A549 (cell line): ENCODE measurements around the gene RSF1. TPM values are rescaled to one million over a fixed set of nuclear protein-coding genes. Genes with fewer than 3 reads are reported as not detected.

Experiments
- ATAC-seq, 2 experiments: fragments of 200-7000 bp in 1 of 2; fragments of >200 bp in 1 of 2; cut with Nextera tagmentation in 1 of 2; cut with Tn5 transposase in 1 of 2; 3 replicates each; pipeline versions ENCODE4 v1.8.0 to v1.9.1; 2018 to 2020; ENCODE audit warnings: mild to moderate bottlenecking in 1 of 2, moderate library complexity in 1 of 2
- CTCF ChIA-PET: fragments of 300-600 bp; sonication (Branson Sonifier 250); formaldehyde crosslinking; extraction: SDS; loops from one replicate; lab custom pipeline; 2021; ENCODE audit warnings: antibody characterized with exemption, inconsistent platforms; lab: Yijun Ruan, JAX
- POLR2A ChIA-PET: fragments of 350-600 bp; formaldehyde crosslinking; extraction: SDS; loops from one replicate; lab custom pipeline; 2021; ENCODE audit warnings: antibody characterized with exemption, inconsistent platforms; lab: Yijun Ruan, JAX
- DNase-seq, 2 experiments: peaks; one replicate each; pipeline versions ENCODE4 v3.0.0 to v3.0.0-alpha.2; 2011 to 2016; ENCODE audit warnings: low read depth in 1 of 2, low spot score in 1 of 2
- FAIRE-seq: peaks from 2 replicates; lab custom pipeline; 2011; peaks lifted over from hg19 to GRCh38; lab: Jason Lieb, UNC
- H3K27ac ChIP-seq, 2 experiments: fragments of >200 bp; sonication (Bioruptor Twin); formaldehyde crosslinking; 3 replicates each; pipeline ENCODE4 v1.5.1; 2016 to 2017
- H3K4me1 ChIP-seq: fragments of >200 bp; sonication (Bioruptor Twin); formaldehyde crosslinking; 3 replicates; pipeline ENCODE4 v1.6.1; 2016
- H3K4me2 ChIP-seq: fragments of >200 bp; sonication (Bioruptor Twin); formaldehyde crosslinking; 3 replicates; pipeline ENCODE4 v1.6.1; 2016
- H3K4me3 ChIP-seq: fragments of >200 bp; sonication (Bioruptor Twin); formaldehyde crosslinking; 3 replicates; pipeline ENCODE4 v1.5.1; 2016
- H3K9me3 ChIP-seq: fragments of >200 bp; sonication (Bioruptor Twin); formaldehyde crosslinking; 3 replicates; pipeline ENCODE4 v1.6.1; 2016
- BCL3 ChIP-seq: fragments of >200 bp; sonication (Bioruptor Twin); formaldehyde crosslinking; IDR thresholded peaks from 3 replicates; pipeline ENCODE4 v1.6.1; 2016
- BHLHE40 ChIP-seq: IDR thresholded peaks from 2 replicates; pipeline ENCODE4 v1.6.1; 2012; ENCODE audit warnings: low read depth, low read length, inconsistent platforms
- CBX2 ChIP-seq: fragments of 200-600 bp; sonication (generic); IDR thresholded peaks from 2 replicates; pipeline ENCODE4 v1.6.1; 2016; ENCODE audit warnings: low read depth, mild to moderate bottlenecking, borderline replicate concordance
- CHD2 ChIP-seq: fragments of 150-350 bp; IDR thresholded peaks from 2 replicates; pipeline ENCODE4 v1.6.1; 2014; ENCODE audit warnings: low read length; ENCODE audit not compliant: partially characterized antibody
- CHD4 ChIP-seq: fragments of 200-600 bp; sonication (generic); IDR thresholded peaks from 2 replicates; pipeline ENCODE4 v1.6.1; 2016; ENCODE audit warnings: antibody characterized with exemption, mild to moderate bottlenecking, borderline replicate concordance
- EHF ChIP-seq: fragments of 250-450 bp; sonication (Bioruptor Pico); IDR thresholded peaks from 2 replicates; pipeline ENCODE4 v1.5.0; 2020; ENCODE audit warnings: mild to moderate bottlenecking
- EHMT2 ChIP-seq: fragments of 200-600 bp; sonication (generic); IDR thresholded peaks from 2 replicates; pipeline ENCODE4 v1.6.1; 2016; ENCODE audit warnings: antibody characterized with exemption, low read depth, mild to moderate bottlenecking, moderate library complexity
- ELK1 ChIP-seq: fragments of 150-350 bp; IDR thresholded peaks from 2 replicates; pipeline ENCODE4 v1.6.1; 2014; ENCODE audit warnings: low read depth, mild to moderate bottlenecking, low read length
- EP300 ChIP-seq, 2 experiments: fragments of >200 bp; sonication (Bioruptor Twin); formaldehyde crosslinking; IDR thresholded peaks; 2 replicates in 1 of 2; 3 replicates in 1 of 2; pipeline ENCODE4 v1.6.1; 2016 to 2017
- FOSL2 ChIP-seq, 2 experiments: fragments of 450-650 bp in 1 of 2; fragments of >200 bp in 1 of 2; sonication (Bioruptor Twin) in 1 of 2; formaldehyde crosslinking; IDR thresholded peaks; 2 replicates each; pipeline versions ENCODE4 v1.5.0 to v1.6.1; 2016 to 2020; ENCODE audit warnings: mild to moderate bottlenecking in 1 of 2, moderate library complexity in 1 of 2
- FOXS1 ChIP-seq: fragments of 250-450 bp; sonication (Bioruptor Pico); IDR thresholded peaks from 2 replicates; pipeline ENCODE4 v1.5.0; 2020; ENCODE audit warnings: mild to moderate bottlenecking, moderate library complexity
- HMGXB4 ChIP-seq: fragments of 250-450 bp; sonication (Bioruptor Pico); IDR thresholded peaks from 2 replicates; pipeline ENCODE4 v1.5.0; 2021; ENCODE audit warnings: mild to moderate bottlenecking, moderate library complexity, borderline replicate concordance
- JUN ChIP-seq, 2 experiments: fragments of >200 bp; sonication (Bioruptor Twin); formaldehyde crosslinking; IDR thresholded peaks; 2 replicates in 1 of 2; 3 replicates in 1 of 2; pipeline ENCODE4 v1.6.1; 2016 to 2017
- JUNB ChIP-seq: fragments of >200 bp; sonication (Bioruptor Twin); formaldehyde crosslinking; IDR thresholded peaks from 2 replicates; pipeline ENCODE4 v1.6.1; 2016
- KDM1A ChIP-seq: fragments of 200-600 bp; sonication (generic); IDR thresholded peaks from 2 replicates; pipeline ENCODE4 v1.6.1; 2016; ENCODE audit warnings: low read depth, mild to moderate bottlenecking
- KDM5A ChIP-seq: fragments of 200-600 bp; sonication (generic); IDR thresholded peaks from 2 replicates; pipeline ENCODE4 v1.6.1; 2016; ENCODE audit warnings: antibody characterized with exemption, mild to moderate bottlenecking
- MAX ChIP-seq: IDR thresholded peaks from 2 replicates; pipeline ENCODE4 v1.6.1; 2012
- MAZ ChIP-seq: fragments of 150-350 bp; IDR thresholded peaks from 2 replicates; pipeline ENCODE4 v1.6.1; 2014; ENCODE audit warnings: antibody characterized with exemption, low read depth, low read length, borderline replicate concordance
- NFE2L2 ChIP-seq: fragments of 150-350 bp; conservative IDR thresholded peaks from 2 replicates; pipeline ENCODE4 v1.6.1; 2014; ENCODE audit warnings: low read length
- PBX3 ChIP-seq: IDR thresholded peaks from 2 replicates; pipeline ENCODE4 v1.6.1; 2012
- PHF8 ChIP-seq: fragments of 200-600 bp; sonication (generic); IDR thresholded peaks from 2 replicates; pipeline ENCODE4 v1.6.1; 2016; ENCODE audit warnings: low read depth, mild to moderate bottlenecking, antibody characterized with exemption, moderate library complexity, borderline replicate concordance
- POLR2A ChIP-seq: IDR thresholded peaks from 2 replicates; pipeline ENCODE4 v1.6.1; 2012; ENCODE audit warnings: mild to moderate bottlenecking, low read length
- POLR2AphosphoS2 ChIP-seq: conservative IDR thresholded peaks from 2 replicates; pipeline ENCODE4 v1.6.1; 2012; ENCODE audit warnings: low read length, improper control_type of control experiment, inconsistent platforms
- RAD21 ChIP-seq, 2 experiments: fragments of >200 bp in 1 of 2; sonication (Bioruptor Twin) in 1 of 2; formaldehyde crosslinking in 1 of 2; IDR thresholded peaks in 1 of 2; conservative IDR thresholded peaks in 1 of 2; 2 replicates in 1 of 2; 3 replicates in 1 of 2; pipeline ENCODE4 v1.6.1; 2012 to 2018; ENCODE audit warnings: inconsistent platforms in 1 of 2
- RARB ChIP-seq: fragments of 250-450 bp; sonication (Bioruptor Pico); IDR thresholded peaks from 2 replicates; pipeline ENCODE4 v1.8.0; 2021; ENCODE audit warnings: mild to moderate bottlenecking, moderate library complexity
- RCOR1 ChIP-seq: fragments of 150-350 bp; IDR thresholded peaks from 2 replicates; pipeline ENCODE4 v1.6.1; 2014; ENCODE audit warnings: antibody characterized with exemption, low read length, low read depth
- ZC3H11A ChIP-seq: fragments of 450-650 bp; IDR thresholded peaks from 2 replicates; pipeline ENCODE4 v1.6.1; 2014; ENCODE audit warnings: antibody characterized with exemption, mild to moderate bottlenecking
- WGBS: methylation state at CpG from one replicate; pipeline ENCODE4 v1.1.6; 2017; ENCODE audit errors: missing lambda C conversion rate; 5-methylcytosine and 5-hydroxymethylcytosine counted together
- polyA plus RNA-seq, 4 experiments: library from polyadenylated mRNA; depleted of rRNA in 3 of 4; stranded (reverse); fragments of >200 nt; fragmentation: RNase III in 1 of 4; extraction: RNeasy Plus Mini Kit Qiagen cat#74134 plus additional on column Dnase treatment in 1 of 4; gene quantifications; 2 replicates in 3 of 4; 3 replicates in 1 of 4; pipeline ENCODE4 v1.2.3, GENCODE V29; 2011 to 2017

The RSF1 gene
- polyA plus RNA-seq, 2 of the 4 experiments (the other 2 are of a cell fraction): 18.8 to 29.6 TPM

- peak overlapping the region; percentile 83 for H3K4me2 ChIP-seq
- H3K4me3 ChIP-seq: peak overlapping the region; percentile 99
- 0 out of 3 replicates have a peak, but pooled peaks cover 4% of the 10 kb centered on the region for H3K9me3 ChIP-seq
- FAIRE-seq: no peak
- H3K4me1 ChIP-seq: peaks cover 28% of the 10 kb centered on the region; the same call in 2 of the 3 replicates
- DNase-seq: peak; percentile 39 to 53
- 0% methylated on average over 13 of the region's 55 CpGs for WGBS
- ChIA-PET POLR2A (interaction anchor here (1.5 kb wide), 1 partner anchor 175 kb away, joined by 18 read pairs; the partner anchor contains the start of gene INTS4), CTCF (interaction anchor here (0.6 to 2.0 kb wide), 6 partner anchors 10 to 178 kb away, joined by 3 to 6 read pairs (median 3); no protein-coding TSS in a partner anchor)
- peak overlapping the region; percentile 97 for H3K27ac ChIP-seq
- ATAC-seq: peak; percentile 49 to 65; a peak in 5 of 6 replicates
- TF ChIP-seq PHF8 (0 out of 2 replicates have a peak, but pooled peaks have one; percentile 4), KDM5A (peak; percentile 31; the same call in 1 of the 2 replicates), HMGXB4 (CRISPR knock-in tag) (no peak; the same call in 1 of the 2 replicates), JUNB (no peak)
Measured at GRCh38 chr11:77819921-77820564, 479 bp downstream of the RSF1 start.

- 1% methylated on average over 19 of the region's 19 CpGs for WGBS
- DNase-seq: peak; percentile 78 to 89
- TF ChIP-seq MAX (peak; percentile 46; the same call in 1 of the 2 replicates), RAD21 (conservative IDR thresholded peaks at IDR 0.05 in 1 of 2, IDR thresholded peaks at IDR 0.05 in 1 of 2) (no peak), RCOR1 (no peak), CHD4 (no peak), POLR2A (peak; percentile 46), ZC3H11A (peak; percentile 2; the same call in 1 of the 2 replicates), BCL3 (no peak), EHMT2 (no peak)
- TF ChIP-seq, all 56 proteins: peak for 3
- Histone ChIP-seq H3K9me3 (peaks cover 9% of the 10 kb centered on the region; the same call in 2 of the 3 replicates), H3K4me1 (peaks cover 28% of the 10 kb centered on the region; the same call in 2 of the 3 replicates), H3K4me3 (peak overlapping the region; percentile 99), H3K27ac (peak overlapping the region; percentile 97), H3K4me2 (peak overlapping the region; percentile 83)
- POLR2A ChIA-PET: interaction anchor here (1.5 kb wide), 1 partner anchor 175 kb away, joined by 18 read pairs; the partner anchor contains the start of gene INTS4
- FAIRE-seq: no peak
- ATAC-seq: peak; percentile 72 to 74
- CTCF ChIA-PET: interaction anchor here (0.6 to 2.0 kb wide), 6 partner anchors 9 to 178 kb away, joined by 3 to 6 read pairs (median 3); no protein-coding TSS in a partner anchor
Measured at GRCh38 chr11:77819411-77819920, 1.1 kb downstream of the RSF1 start.

GRCh38 chr11:77815459-77815858 is 5.1 kb downstream of the RSF1 start:
- no peak for ATAC-seq
- no peak overlapping the region for H3K27ac ChIP-seq
- H3K4me1 ChIP-seq: peaks cover 16% of the 10 kb centered on the region; the same call in 2 of the 3 replicates
- no peak for FAIRE-seq
- WGBS: 89% methylated on average over 1 of the region's 1 CpG
- no peak for DNase-seq
- H3K9me3 ChIP-seq: peaks cover 9% of the 10 kb centered on the region; the same call in 2 of the 3 replicates
- H3K4me2 ChIP-seq: no peak overlapping the region
- H3K4me3 ChIP-seq: no peak overlapping the region
- ChIA-PET CTCF (no interaction called here), POLR2A (no interaction called here)
- TF ChIP-seq PBX3: no peak
- no peak for TF ChIP-seq CBX2
- TF ChIP-seq JUN (IDR thresholded peaks at IDR 0.05): no peak
- TF ChIP-seq KDM1A: no peak
- no peak for TF ChIP-seq RARB
- no peak for TF ChIP-seq NFE2L2
- no peak for TF ChIP-seq CHD2
- TF ChIP-seq POLR2AphosphoS2: no peak
- TF ChIP-seq FOSL2 (IDR thresholded peaks at IDR 0.05): no peak
- no peak for TF ChIP-seq FOSL2 (CRISPR knock-in tag; IDR thresholded peaks at IDR 0.05)
- TF ChIP-seq EP300 (IDR thresholded peaks at IDR 0.05): no peak
- TF ChIP-seq MAZ: no peak
- TF ChIP-seq EHMT2: no peak
- TF ChIP-seq KDM5A: no peak
- no peak for TF ChIP-seq FOXS1 (CRISPR knock-in tag)
- no peak for TF ChIP-seq RCOR1
- TF ChIP-seq BHLHE40: no peak
- TF ChIP-seq EHF (CRISPR knock-in tag): no peak
- TF ChIP-seq CHD4: no peak
- TF ChIP-seq ELK1: no peak
